ENCODE measurements around the gene DDX47. TPM values are rescaled to one million over a fixed set of nuclear protein-coding genes. Genes with fewer than 3 reads are reported as not detected.

Gene DDX47
- total and polyA plus RNA-seq, 9 of the 15 experiments (the other 6 are each of a cell fraction or from before 2014, with no cell fraction given), result 39.4 to 186 (median 64.4) TPM

- Histone ChIP-seq H3K27ac (ENCODE audit: extremely low read depth, low read depth, low read length) (no peak overlapping the region), H3K4me2 (ENCODE audit: insufficient read depth, low read length) (no peak overlapping the region; the same call in 1 of the 2 replicates), H3K79me2 (ENCODE audit: control insufficient read depth, insufficient read depth, low read length) (no peaks in the 10 kb centered on the region), H3K9ac (ENCODE audit: insufficient read depth in 1 of 2, low read depth in 2 of 2, low read length in 2 of 2) (no peak overlapping the region), H3K9me3 (replicated peaks; ENCODE audit: control insufficient read depth, insufficient read depth, low read depth, low read length) (no peaks in the 10 kb centered on the region), H3K4me3 (no peak overlapping the region), H3K4me1 (replicated peaks in 1 of 2; ENCODE audit: control insufficient read depth in 2 of 2, insufficient read depth in 2 of 2, low read length in 2 of 2) (peaks cover 3 to 23% of the 10 kb centered on the region in 2 experiments; a peak in 4 of 5 replicates), H3K9me1 (ENCODE audit: control insufficient read depth, insufficient read depth, low read length) (no peaks in the 10 kb centered on the region), H2AFZ (ENCODE audit: low read depth, low read length) (no peak overlapping the region), H3K36me3 (ENCODE audit: control insufficient read depth, insufficient read depth, low read length) (no peaks in the 10 kb centered on the region), H3K27me3 (ENCODE audit: control insufficient read depth in 2 of 2, insufficient read depth in 2 of 2, low read length in 2 of 2) (no peaks in the 10 kb centered on the region), H4K20me1 (replicated peaks; ENCODE audit: control insufficient read depth, insufficient read depth, low read length) (no peaks in the 10 kb centered on the region)
- FAIRE-seq, result peak; percentile 91
- ChIA-PET CTCF (ENCODE audit: low intra/inter-chr PET ratio) (interaction anchor here (0.7 kb wide), 1 partner anchor 223 kb away, joined by 3 read pairs; no protein-coding TSS in a partner anchor), POLR2A (interaction anchor here (0.6 to 1.4 kb wide), 6 partner anchors 9 to 416 kb away, joined by 3 to 5 read pairs (median 3); no protein-coding TSS in a partner anchor)
- in situ Hi-C loops (cut with MboI), result no loop called here
- no CpG with 5 or more reads among the region's 2 CpGs for WGBS (ENCODE audit: insufficient coverage, low coverage, missing lambda C conversion rate)
- intact Hi-C loops (cut with micrococcal nuclease), result no loop called here
- ATAC-seq, result peak; percentile 93
- no TSS peak for BruUV-seq (replicated peaks)
- DNase-seq (ENCODE audit: extremely low read depth in 1 of 4, low spot score in 3 of 4), result peak; percentile 59 to 75 (median 68)
- TF ChIP-seq RAD51 (IDR thresholded peaks at IDR 0.05; ENCODE audit: borderline replicate concordance, low read depth) (peak; percentile 48; the same call in 1 of the 2 replicates), CEBPZ (IDR thresholded peaks at IDR 0.05; ENCODE audit: borderline replicate concordance, low read depth, low read length) (no peak), CBFB (CRISPR knock-in tag; IDR thresholded peaks at IDR 0.05) (no peak), RUNX1 (IDR thresholded peaks at IDR 0.05; ENCODE audit: low read depth) (no peak), ZNF507 (tag; conservative IDR thresholded peaks at IDR 0.05) (no peak), BACH1 (tag; IDR thresholded peaks at IDR 0.05) (no peak), ZNF589 (CRISPR knock-in tag; IDR thresholded peaks at IDR 0.05; ENCODE audit: low read depth) (no peak), REST (IDR thresholded peaks at IDR 0.05; ENCODE audit: borderline replicate concordance) (0 out of 2 replicates have a peak, but pooled peaks have one; percentile 3), REST (CRISPR knock-in tag; IDR thresholded peaks at IDR 0.05; ENCODE audit: low read depth) (no peak)
- TF ChIP-seq, protein P1, sequence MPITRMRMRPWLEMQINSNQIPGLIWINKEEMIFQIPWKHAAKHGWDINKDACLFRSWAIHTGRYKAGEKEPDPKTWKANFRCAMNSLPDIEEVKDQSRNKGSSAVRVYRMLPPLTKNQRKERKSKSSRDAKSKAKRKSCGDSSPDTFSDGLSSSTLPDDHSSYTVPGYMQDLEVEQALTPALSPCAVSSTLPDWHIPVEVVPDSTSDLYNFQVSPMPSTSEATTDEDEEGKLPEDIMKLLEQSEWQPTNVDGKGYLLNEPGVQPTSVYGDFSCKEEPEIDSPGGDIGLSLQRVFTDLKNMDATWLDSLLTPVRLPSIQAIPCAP (CRISPR knock-in tag; IDR thresholded peaks at IDR 0.05; ENCODE audit: borderline replicate concordance), result no peak
Measured at GRCh38 chr12:12803186-12803585, 10.0 kb upstream of the DDX47 start.
